Activated naive CD8-positive, alpha-beta T cell treated with anti-CD3 and anti-CD28 coated beads for 36 hours (primary cell): ENCODE results near the gene TENM3. TPM values are rescaled to one million over a fixed set of nuclear protein-coding genes. Genes with fewer than 3 reads are reported as not detected.

Experiments
- DNase-seq: peaks from one replicate; pipeline ENCODE4 v3.0.0; 2021
- H3K27ac Mint-ChIP-seq: one replicate; pipeline ENCODE4 v1.8.0; 2022; ENCODE audit warnings: mild to moderate bottlenecking, moderate library complexity, mixed read lengths
- H3K27me3 Mint-ChIP-seq: one replicate; pipeline ENCODE4 v1.8.0; 2022; ENCODE audit warnings: mild to moderate bottlenecking, mixed read lengths
- H3K36me3 Mint-ChIP-seq: one replicate; pipeline ENCODE4 v1.8.0; 2021; ENCODE audit warnings: mild to moderate bottlenecking, mixed read lengths
- H3K4me1 Mint-ChIP-seq: one replicate; pipeline ENCODE4 v1.8.0; 2021; ENCODE audit warnings: mixed read lengths
- H3K4me3 Mint-ChIP-seq: one replicate; pipeline ENCODE4 v1.8.0; 2022; ENCODE audit warnings: mild to moderate bottlenecking, moderate library complexity, mixed read lengths
- H3K9me3 Mint-ChIP-seq: one replicate; pipeline ENCODE4 v1.8.0; 2022; ENCODE audit warnings: mixed read lengths
- total RNA-seq, 2 experiments: library from RNA; stranded (reverse); gene quantifications; one replicate each; pipeline ENCODE4 v1.2.3, GENCODE V29; 2021

TENM3 gene
- total RNA-seq, 2 experiments from 2014 or later: not detected

- Mint-ChIP-seq H3K36me3 (no peaks in the 10 kb centered on the region), H3K4me3 (no peak overlapping the region), H3K27me3 (peaks cover 3% of the 10 kb centered on the region), H3K27ac (no peak overlapping the region), H3K9me3 (no peaks in the 10 kb centered on the region), H3K4me1 (no peaks in the 10 kb centered on the region)
- DNase-seq: no peak
Measured at GRCh38 chr4:182394181-182394580, 151.0 kb downstream of the TENM3 start.

GRCh38 chr4:182400081-182400480 lies 156.9 kb downstream of the TENM3 start:
- no peak overlapping the region for H3K27ac Mint-ChIP-seq
- H3K4me3 Mint-ChIP-seq: no peak overlapping the region
- H3K9me3 Mint-ChIP-seq: no peaks in the 10 kb centered on the region
- H3K4me1 Mint-ChIP-seq: no peaks in the 10 kb centered on the region
- no peak for DNase-seq
- H3K36me3 Mint-ChIP-seq: no peaks in the 10 kb centered on the region
- H3K27me3 Mint-ChIP-seq: no peaks in the 10 kb centered on the region

GRCh38 chr4:182400790-182401189 lies 157.6 kb downstream of the TENM3 start:
- DNase-seq: no peak
- Mint-ChIP-seq H3K4me3 (no peak overlapping the region), H3K4me1 (no peaks in the 10 kb centered on the region), H3K27ac (no peak overlapping the region), H3K36me3 (no peaks in the 10 kb centered on the region), H3K27me3 (no peaks in the 10 kb centered on the region), H3K9me3 (no peaks in the 10 kb centered on the region)

GRCh38 chr4:182404376-182404775 lies 161.2 kb downstream of the TENM3 start:
- no peaks in the 10 kb centered on the region for H3K36me3 Mint-ChIP-seq
- no peak overlapping the region for H3K4me3 Mint-ChIP-seq
- no peak for DNase-seq
- H3K9me3 Mint-ChIP-seq: no peaks in the 10 kb centered on the region
- H3K4me1 Mint-ChIP-seq: no peaks in the 10 kb centered on the region
- no peak overlapping the region for H3K27ac Mint-ChIP-seq
- no peaks in the 10 kb centered on the region for H3K27me3 Mint-ChIP-seq

GRCh38 chr4:182405087-182405486 lies 161.9 kb downstream of the TENM3 start:
- Mint-ChIP-seq H3K9me3 (no peaks in the 10 kb centered on the region), H3K27ac (no peak overlapping the region), H3K4me1 (no peaks in the 10 kb centered on the region), H3K36me3 (no peaks in the 10 kb centered on the region), H3K4me3 (no peak overlapping the region), H3K27me3 (no peaks in the 10 kb centered on the region)
- no peak for DNase-seq

GRCh38 chr4:182409271-182409670 lies 166.1 kb downstream of the TENM3 start:
- Mint-ChIP-seq H3K4me1 (no peaks in the 10 kb centered on the region), H3K27me3 (no peaks in the 10 kb centered on the region), H3K27ac (no peak overlapping the region), H3K9me3 (peaks cover 6% of the 10 kb centered on the region), H3K36me3 (no peaks in the 10 kb centered on the region), H3K4me3 (no peak overlapping the region)
- no peak for DNase-seq

GRCh38 chr4:182411391-182411790 lies 168.2 kb downstream of the TENM3 start:
- Mint-ChIP-seq H3K4me1 (no peaks in the 10 kb centered on the region), H3K27ac (no peak overlapping the region), H3K36me3 (no peaks in the 10 kb centered on the region), H3K27me3 (no peaks in the 10 kb centered on the region), H3K4me3 (no peak overlapping the region), H3K9me3 (peaks cover 6% of the 10 kb centered on the region)
- no peak for DNase-seq

GRCh38 chr4:182413550-182413949 lies 170.3 kb downstream of the TENM3 start:
- Mint-ChIP-seq H3K9me3 (peaks cover 6% of the 10 kb centered on the region), H3K36me3 (no peaks in the 10 kb centered on the region), H3K27me3 (no peaks in the 10 kb centered on the region)

GRCh38 chr4:182415116-182415515 lies 171.9 kb downstream of the TENM3 start:
- no peaks in the 10 kb centered on the region for H3K36me3 Mint-ChIP-seq
- H3K27ac Mint-ChIP-seq: no peak overlapping the region
- H3K9me3 Mint-ChIP-seq: peaks cover 6% of the 10 kb centered on the region
- no peak overlapping the region for H3K4me3 Mint-ChIP-seq
- no peaks in the 10 kb centered on the region for H3K4me1 Mint-ChIP-seq
- H3K27me3 Mint-ChIP-seq: no peaks in the 10 kb centered on the region
- DNase-seq: no peak

More at GRCh38 chr4:182413550-182413949, 170.3 kb downstream of the TENM3 start:
- no peak for DNase-seq
- no peaks in the 10 kb centered on the region for H3K4me1 Mint-ChIP-seq
- no peak overlapping the region for H3K27ac Mint-ChIP-seq
- H3K4me3 Mint-ChIP-seq: no peak overlapping the region

- Mint-ChIP-seq H3K9me3 (peaks cover 6% of the 10 kb centered on the region), H3K4me1 (no peaks in the 10 kb centered on the region), H3K27me3 (no peaks in the 10 kb centered on the region), H3K36me3 (no peaks in the 10 kb centered on the region), H3K4me3 (no peak overlapping the region), H3K27ac (no peak overlapping the region)
- no peak for DNase-seq
Measured at GRCh38 chr4:182416067-182416466, 172.9 kb downstream of the TENM3 start.

- no peak for DNase-seq
- no peak overlapping the region for H3K27ac Mint-ChIP-seq
Measured at GRCh38 chr4:182418054-182418734, 175.0 kb downstream of the TENM3 start.

GRCh38 chr4:182420189-182420588 lies 177.0 kb downstream of the TENM3 start:
- Mint-ChIP-seq H3K27me3 (peaks cover 4% of the 10 kb centered on the region), H3K9me3 (no peaks in the 10 kb centered on the region), H3K36me3 (no peaks in the 10 kb centered on the region), H3K27ac (no peak overlapping the region), H3K4me1 (no peaks in the 10 kb centered on the region), H3K4me3 (no peak overlapping the region)
- DNase-seq: no peak

More at GRCh38 chr4:182418054-182418734, 175.0 kb downstream of the TENM3 start:
- H3K4me1 Mint-ChIP-seq: no peaks in the 10 kb centered on the region
- H3K9me3 Mint-ChIP-seq: peaks cover 1% of the 10 kb centered on the region
- H3K27me3 Mint-ChIP-seq: no peaks in the 10 kb centered on the region
- H3K36me3 Mint-ChIP-seq: no peaks in the 10 kb centered on the region
- H3K4me3 Mint-ChIP-seq: no peak overlapping the region

GRCh38 chr4:182421753-182422152 lies 178.6 kb downstream of the TENM3 start:
- DNase-seq: no peak
- H3K4me1 Mint-ChIP-seq: no peaks in the 10 kb centered on the region
- H3K27ac Mint-ChIP-seq: no peak overlapping the region
- H3K36me3 Mint-ChIP-seq: no peaks in the 10 kb centered on the region
- H3K4me3 Mint-ChIP-seq: no peak overlapping the region
- H3K9me3 Mint-ChIP-seq: no peaks in the 10 kb centered on the region
- peaks cover 4% of the 10 kb centered on the region for H3K27me3 Mint-ChIP-seq

- H3K27ac Mint-ChIP-seq: no peak overlapping the region
- H3K4me3 Mint-ChIP-seq: no peak overlapping the region
- H3K9me3 Mint-ChIP-seq: no peaks in the 10 kb centered on the region
- no peaks in the 10 kb centered on the region for H3K36me3 Mint-ChIP-seq
- no peak for DNase-seq
- no peaks in the 10 kb centered on the region for H3K4me1 Mint-ChIP-seq
- H3K27me3 Mint-ChIP-seq: peaks cover 6% of the 10 kb centered on the region
Measured at GRCh38 chr4:182425302-182425701, 182.1 kb downstream of the TENM3 start.

- H3K27me3 Mint-ChIP-seq: peaks cover 17% of the 10 kb centered on the region
- no peaks in the 10 kb centered on the region for H3K9me3 Mint-ChIP-seq
- no peak overlapping the region for H3K4me3 Mint-ChIP-seq
- H3K4me1 Mint-ChIP-seq: no peaks in the 10 kb centered on the region
- DNase-seq: no peak
- no peaks in the 10 kb centered on the region for H3K36me3 Mint-ChIP-seq
- no peak overlapping the region for H3K27ac Mint-ChIP-seq
Measured at GRCh38 chr4:182426901-182427300, 183.7 kb downstream of the TENM3 start.

- no peak for DNase-seq
- no peaks in the 10 kb centered on the region for H3K9me3 Mint-ChIP-seq
- no peaks in the 10 kb centered on the region for H3K36me3 Mint-ChIP-seq
- no peak overlapping the region for H3K4me3 Mint-ChIP-seq
- H3K27me3 Mint-ChIP-seq: peaks cover 17% of the 10 kb centered on the region
- no peak overlapping the region for H3K27ac Mint-ChIP-seq
- H3K4me1 Mint-ChIP-seq: no peaks in the 10 kb centered on the region
Measured at GRCh38 chr4:182427554-182427953, 184.4 kb downstream of the TENM3 start.
